B cell (primary cell): ENCODE data around the gene HESX1. TPM values are rescaled to one million over a fixed set of nuclear protein-coding genes. Genes with fewer than 3 reads are reported as not detected.

Experiments
- ATAC-seq: fragments of 200-7000 bp; cut with Tn5 transposase; one replicate; pipeline ENCODE4 v1.10.0; 2021; ENCODE audit warnings: low read depth, mild to moderate bottlenecking, moderate number of reproducible peaks, moderate library complexity
- CTCF ChIA-PET: fragments of 350-600 bp; sonication (Branson Sonifier 250); formaldehyde crosslinking; loops from one replicate; lab custom pipeline; 2021; ENCODE audit warnings: antibody characterized with exemption, inconsistent platforms; lab: Charles Lee
- POLR2A ChIA-PET: fragments of 350-600 bp; sonication (Branson Sonifier 250); formaldehyde crosslinking; loops from one replicate; lab custom pipeline; 2021; ENCODE audit warnings: antibody characterized with exemption; lab: Charles Lee
- DNase-seq: peaks from one replicate; pipeline ENCODE4 v3.0.0; 2013
- H2AFZ ChIP-seq: 2 replicates; pipeline ENCODE4 v1.6.1; 2012; ENCODE audit warnings: mild to moderate bottlenecking, low read depth, low read length; ENCODE audit not compliant: insufficient read depth, poor library complexity, severe bottlenecking
- H3K27ac ChIP-seq, 2 donors: 1 replicate in 1 of 2; 2 replicates in 1 of 2; pipeline ENCODE4 v1.5.1; 2012 to 2013; ENCODE audit warnings: low read length in 2 of 2, mild to moderate bottlenecking in 2 of 2, moderate library complexity in 1 of 2
- H3K27me3 ChIP-seq, 4 experiments: fragments of 200-600 bp in 1 of 4; sonication (generic) in 1 of 4; replicated peaks in 1 of 4; 1 replicate in 2 of 4; 2 replicates in 2 of 4; pipeline versions ENCODE4 v1.6.1 to v1.7.0; 2013 to 2016; ENCODE audit warnings: low read length in 3 of 4, mild to moderate bottlenecking in 2 of 4, mixed read lengths in 1 of 4, moderate library complexity in 1 of 4; ENCODE audit not compliant: insufficient read depth in 4 of 4, control insufficient read depth in 3 of 4; ENCODE audit errors: control extremely low read depth in 1 of 4
- H3K36me3 ChIP-seq, 2 experiments: replicated peaks in 1 of 2; 1 replicate in 1 of 2; 2 replicates in 1 of 2; pipeline versions ENCODE4 v1.6.1 to v1.7.1; 2013; ENCODE audit warnings: low read length in 1 of 2; ENCODE audit not compliant: insufficient read depth in 2 of 2, control insufficient read depth in 1 of 2; ENCODE audit errors: control extremely low read depth in 1 of 2, extremely low read depth in 1 of 2
- H3K4me1 ChIP-seq, 2 donors: fragments of 200-600 bp in 1 of 2; sonication (generic) in 1 of 2; 1 replicate in 1 of 2; 2 replicates in 1 of 2; pipeline versions ENCODE4 v1.5.1 to v1.6.1; 2013 to 2017; ENCODE audit warnings: low read length in 2 of 2; ENCODE audit not compliant: control insufficient read depth in 2 of 2, insufficient read depth in 2 of 2
- H3K4me2 ChIP-seq: replicated peaks from 2 replicates; pipeline ENCODE3; 2012; ENCODE audit warnings: mild to moderate bottlenecking, low read depth, low read length; ENCODE audit not compliant: poor library complexity, severe bottlenecking
- H3K4me3 ChIP-seq, 5 experiments: fragments of 200-600 bp in 1 of 5; sonication (generic) in 1 of 5; 1 replicate in 3 of 5; 2 replicates in 2 of 5; pipeline versions ENCODE4 v1.5.1 to v1.7.0; 2011 to 2016; ENCODE audit warnings: low read length in 4 of 5, mild to moderate bottlenecking in 4 of 5, low read depth in 2 of 5, control low read depth in 1 of 5, moderate library complexity in 1 of 5; ENCODE audit not compliant: insufficient read depth in 1 of 5; ENCODE audit errors: control extremely low read depth in 1 of 5, extremely low read depth in 1 of 5
- H3K79me2 ChIP-seq: fragments of 200-600 bp; sonication (generic); one replicate; pipeline ENCODE4 v1.6.0; 2016; ENCODE audit warnings: low read length; ENCODE audit not compliant: control insufficient read depth, insufficient read depth
- H3K9ac ChIP-seq: fragments of 200-600 bp; sonication (generic); 2 replicates; pipeline ENCODE4 v1.6.1; 2017; ENCODE audit warnings: mild to moderate bottlenecking, low read length, moderate library complexity
- H3K9me3 ChIP-seq, 3 donors: one replicate each; pipeline versions ENCODE4 v1.6.1 to v1.7.1; 2013; ENCODE audit warnings: low read length in 2 of 3; ENCODE audit not compliant: control insufficient read depth in 2 of 3, insufficient read depth in 1 of 3; ENCODE audit errors: control extremely low read depth in 1 of 3
- H4K20me1 ChIP-seq: 2 replicates; pipeline ENCODE4 v1.6.0; 2012; ENCODE audit warnings: mild to moderate bottlenecking, low read length; ENCODE audit not compliant: insufficient read depth, control insufficient read depth, poor library complexity, severe bottlenecking
- H3K27ac Mint-ChIP-seq: one replicate; pipeline ENCODE4 v1.8.0; 2021; ENCODE audit warnings: mixed read lengths
- H3K27me3 Mint-ChIP-seq: one replicate; pipeline ENCODE4 v1.8.0; 2021; ENCODE audit warnings: mixed read lengths
- H3K4me1 Mint-ChIP-seq: one replicate; pipeline ENCODE4 v1.8.0; 2021; ENCODE audit warnings: mixed read lengths
- H3K4me3 Mint-ChIP-seq: one replicate; pipeline ENCODE4 v1.8.0; 2021; ENCODE audit warnings: mixed read lengths
- H3K9me3 Mint-ChIP-seq: one replicate; pipeline ENCODE4 v1.8.0; 2022; ENCODE audit warnings: mixed read lengths; ENCODE audit not compliant: insufficient read depth
- EZH2 ChIP-seq: IDR thresholded peaks from 2 replicates; pipeline ENCODE4 v1.6.1; 2012; ENCODE audit warnings: borderline replicate concordance, low read depth, mild to moderate bottlenecking, moderate library complexity, low read length; ENCODE audit not compliant: insufficient read depth, poor library complexity, severe bottlenecking
- WGBS: methylation state at CpG from one replicate; pipeline ENCODE4 v1.1.5; 2013; ENCODE audit warnings: missing lambda C conversion rate; ENCODE audit not compliant: insufficient coverage; 5-methylcytosine and 5-hydroxymethylcytosine counted together
- intact Hi-C: fragments of 100-400 bp; cut with micrococcal nuclease; formaldehyde crosslinking; loops from one replicate; pipeline ENCODE4 v1.10.0; 2022
- polyA plus RNA-seq: library from polyadenylated mRNA; depleted of rRNA; stranded (reverse); fragments of >200 nt; gene quantifications from 2 replicates; pipeline ENCODE4 v1.2.3, GENCODE V29; 2012
- total RNA-seq, 2 donors: library from RNA; stranded (reverse); fragments of 120-200 nt in 1 of 2; gene quantifications; 1 replicate in 1 of 2; 2 replicates in 1 of 2; pipeline versions ENCODE4 v1.2.3 to v1.2.4, GENCODE V29; 2013 to 2022
- TF ChIP-seq, protein P1 (sequence below): fragments of 200-600 bp; IDR thresholded peaks from one replicate; pipeline ENCODE4 v1.8.0; 2022; ENCODE audit warnings: antibody characterized with exemption, mild to moderate bottlenecking

Gene HESX1
- total and polyA plus RNA-seq, 2 donors (not counting 1 experiment from before 2014, with no cell fraction given) = 0.39 to 2.1 TPM

DNA sequence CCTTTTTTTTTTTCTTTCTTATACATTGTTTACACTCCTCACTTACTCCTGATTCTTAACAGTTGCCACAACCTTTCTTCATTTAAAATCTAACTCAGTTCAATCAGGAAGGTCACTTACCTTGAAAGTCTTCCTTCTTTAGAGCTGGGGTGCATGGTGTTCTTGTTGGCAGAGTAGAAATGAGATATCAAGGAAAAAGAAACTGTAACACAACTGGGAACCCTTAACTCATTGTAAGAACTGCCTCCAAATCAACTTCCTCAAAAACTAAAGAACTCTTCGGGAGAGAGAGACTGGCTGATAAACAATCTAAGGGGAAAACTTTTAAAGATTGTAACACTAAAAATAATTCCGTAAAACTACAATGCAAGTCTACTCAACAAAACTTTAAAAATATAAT lies 26.4 kb upstream of the HESX1 start:
- Histone ChIP-seq H3K9me3 (no peaks in the 10 kb centered on the region), H3K79me2 (peaks cover 40% of the 10 kb centered on the region), H3K27me3 (no peaks in the 10 kb centered on the region), H3K4me3 (no peak overlapping the region), H4K20me1 (no peaks in the 10 kb centered on the region), H3K4me2 (no peak overlapping the region), H3K27ac (no peak overlapping the region), H3K36me3 (no peaks in the 10 kb centered on the region), H3K9ac (no peak overlapping the region), H3K4me1 (peaks cover 16 to 20% of the 10 kb centered on the region in 2 donors), H2AFZ (peak overlapping the region; percentile 94)
- TF ChIP-seq, protein P1, sequence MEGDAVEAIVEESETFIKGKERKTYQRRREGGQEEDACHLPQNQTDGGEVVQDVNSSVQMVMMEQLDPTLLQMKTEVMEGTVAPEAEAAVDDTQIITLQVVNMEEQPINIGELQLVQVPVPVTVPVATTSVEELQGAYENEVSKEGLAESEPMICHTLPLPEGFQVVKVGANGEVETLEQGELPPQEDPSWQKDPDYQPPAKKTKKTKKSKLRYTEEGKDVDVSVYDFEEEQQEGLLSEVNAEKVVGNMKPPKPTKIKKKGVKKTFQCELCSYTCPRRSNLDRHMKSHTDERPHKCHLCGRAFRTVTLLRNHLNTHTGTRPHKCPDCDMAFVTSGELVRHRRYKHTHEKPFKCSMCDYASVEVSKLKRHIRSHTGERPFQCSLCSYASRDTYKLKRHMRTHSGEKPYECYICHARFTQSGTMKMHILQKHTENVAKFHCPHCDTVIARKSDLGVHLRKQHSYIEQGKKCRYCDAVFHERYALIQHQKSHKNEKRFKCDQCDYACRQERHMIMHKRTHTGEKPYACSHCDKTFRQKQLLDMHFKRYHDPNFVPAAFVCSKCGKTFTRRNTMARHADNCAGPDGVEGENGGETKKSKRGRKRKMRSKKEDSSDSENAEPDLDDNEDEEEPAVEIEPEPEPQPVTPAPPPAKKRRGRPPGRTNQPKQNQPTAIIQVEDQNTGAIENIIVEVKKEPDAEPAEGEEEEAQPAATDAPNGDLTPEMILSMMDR = no peak
- no peak for TF ChIP-seq EZH2
- Mint-ChIP-seq H3K4me3 (peak overlapping the region; percentile 69), H3K4me1 (peaks cover 34% of the 10 kb centered on the region), H3K27me3 (no peaks in the 10 kb centered on the region), H3K9me3 (no peaks in the 10 kb centered on the region), H3K27ac (peak overlapping the region; percentile 70)
- intact Hi-C loops = loop anchor here (5.0 to 10.0 kb wide), 6 partner anchors 151 to 544 kb away; partner anchors contain the start of genes ARHGEF3, DENND6A, SLMAP and TASOR
- no peak for ATAC-seq
- no CpG with 5 or more reads among the region's 2 CpGs for WGBS
- ChIA-PET CTCF (interaction anchor here (1.1 kb wide), 1 partner anchor 56 kb away, joined by 3 read pairs; no protein-coding TSS in a partner anchor), POLR2A (interaction anchor here (0.7 kb wide), 1 partner anchor 488 kb away, joined by 3 read pairs; no protein-coding TSS in a partner anchor)
- no peak for DNase-seq

DNA sequence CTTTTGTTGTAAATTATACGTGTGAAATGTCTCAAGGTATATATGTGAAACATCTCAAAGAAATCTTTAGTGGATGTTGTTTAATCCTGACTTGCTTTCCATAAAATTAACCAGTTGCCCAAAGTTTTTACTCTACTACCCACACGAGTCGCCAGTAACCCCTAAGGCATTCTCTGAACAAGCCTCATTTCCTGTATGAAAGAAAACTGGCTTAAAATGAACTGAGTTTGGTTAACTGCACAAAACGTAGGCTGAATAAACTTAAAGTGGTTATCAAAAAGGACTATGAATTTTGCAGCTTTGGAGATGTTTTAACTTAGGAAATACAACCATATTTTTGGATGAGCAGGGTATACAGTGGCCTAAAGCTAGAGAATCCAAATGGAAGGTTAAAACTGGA lies 25.1 kb upstream of the HESX1 start:
- H3K27ac ChIP-seq = no peak overlapping the region
- no peak overlapping the region for H3K4me3 Mint-ChIP-seq
- TF ChIP-seq, protein P1 = no peak
- TF ChIP-seq EZH2 = no peak

More for the DNA sequence above, 25.1 kb upstream of the HESX1 start:
- peaks cover 27% of the 10 kb centered on the region for H3K79me2 ChIP-seq
- H3K4me1 ChIP-seq = peaks cover 14 to 17% of the 10 kb centered on the region in 2 donors
- no CpG with 5 or more reads among the region's 4 CpGs for WGBS
- no peak overlapping the region for H3K4me3 ChIP-seq
- H3K4me2 ChIP-seq = peak overlapping the region; percentile 30
- ChIA-PET CTCF (interaction anchor here (0.5 to 1.9 kb wide), 3 partner anchors 11 to 1098 kb away, joined by 4 to 5 read pairs (median 4); no protein-coding TSS in a partner anchor), POLR2A (no interaction called here)
- Mint-ChIP-seq H3K27me3 (no peaks in the 10 kb centered on the region), H3K27ac (no peak overlapping the region), H3K9me3 (no peaks in the 10 kb centered on the region), H3K4me1 (peaks cover 27% of the 10 kb centered on the region)
- H3K27me3 ChIP-seq = no peaks in the 10 kb centered on the region
- intact Hi-C loops = loop anchor here (5.0 to 10.0 kb wide), 6 partner anchors 150 to 543 kb away; partner anchors contain the start of genes ARHGEF3, DENND6A, SLMAP and TASOR
- H3K36me3 ChIP-seq = no peaks in the 10 kb centered on the region
- no peak overlapping the region for H3K9ac ChIP-seq
- H4K20me1 ChIP-seq = no peaks in the 10 kb centered on the region
- DNase-seq (no peak), ATAC-seq (no peak)
- no peaks in the 10 kb centered on the region for H3K9me3 ChIP-seq
- H2AFZ ChIP-seq = peak overlapping the region; percentile 51
